Suprapubic skin (tissue), 4 donors: ENCODE measurements around the gene SLC9A9. TPM values are rescaled to one million over a fixed set of nuclear protein-coding genes. Genes with fewer than 3 reads are reported as not detected.
"Not testable (repeated sequence)": the region's sequence is repeated elsewhere in the genome, so short reads cannot be mapped to it uniquely, and the experiment has no call there.

Source experiments
- DNase-seq, 2 donors: peaks; one replicate each; pipeline ENCODE4 v3.0.0-alpha.2; 2019; ENCODE audit warnings: low spot score in 2 of 2
- H3K27ac ChIP-seq: fragments of 200-600 bp; sonication (generic); one replicate; pipeline ENCODE4 v1.5.1; 2019
- H3K27me3 ChIP-seq: fragments of 200-600 bp; sonication (generic); one replicate; pipeline ENCODE4 v1.5.1; 2019
- H3K36me3 ChIP-seq: fragments of 200-600 bp; sonication (generic); one replicate; pipeline ENCODE4 v1.5.1; 2019
- H3K4me1 ChIP-seq: fragments of 200-600 bp; sonication (generic); one replicate; pipeline ENCODE4 v1.5.1; 2019
- H3K4me3 ChIP-seq: fragments of 200-600 bp; sonication (generic); one replicate; pipeline ENCODE4 v1.5.1; 2019; ENCODE audit warnings: mild to moderate bottlenecking
- H3K9me3 ChIP-seq: fragments of 200-600 bp; sonication (generic); one replicate; pipeline ENCODE4 v1.5.1; 2019
- CTCF ChIP-seq, 2 donors: fragments of 200-600 bp in 1 of 2; fragments of 450-650 bp in 1 of 2; sonication (generic) in 1 of 2; IDR thresholded peaks; one replicate each; pipeline ENCODE4 v1.5.1; 2016 to 2019; ENCODE audit warnings: antibody characterized with exemption in 2 of 2, mild to moderate bottlenecking in 1 of 2, moderate library complexity in 1 of 2
- EP300 ChIP-seq: sonication (generic); formaldehyde crosslinking; IDR thresholded peaks from one replicate; pipeline ENCODE4 v1.6.1; 2017; ENCODE audit warnings: antibody characterized with exemption
- POLR2A ChIP-seq, 2 donors: fragments of 450-650 bp; IDR thresholded peaks; one replicate each; pipeline ENCODE4 v1.6.1; 2017; ENCODE audit warnings: antibody characterized with exemption in 2 of 2, mild to moderate bottlenecking in 2 of 2, moderate library complexity in 2 of 2
- POLR2AphosphoS5 ChIP-seq, 3 donors: sonication (generic); formaldehyde crosslinking; IDR thresholded peaks; one replicate each; pipeline ENCODE4 v1.6.1; 2017; ENCODE audit warnings: antibody characterized with exemption in 3 of 3
- WGBS: methylation state at CpG from one replicate; pipeline ENCODE4 v1.1.5; 2018; 5-methylcytosine and 5-hydroxymethylcytosine counted together
- total RNA-seq, 4 donors: library from RNA; depleted of rRNA; stranded (reverse); fragments of >200 nt; gene quantifications; one replicate each; pipeline ENCODE4 v1.1.0, GENCODE V29; 2016

The SLC9A9 gene
- total RNA-seq, 4 donors from 2014 or later = 16.6 to 51.0 (median 30.0) TPM

- H3K9me3 ChIP-seq = no peaks in the 10 kb centered on the region
- no peak overlapping the region for H3K4me3 ChIP-seq
- no peak for TF ChIP-seq EP300
Observed at GRCh38 chr3:143888166-143888565, 39.9 kb upstream of the SLC9A9 start.

GRCh38 chr3:143885780-143886427 lies 37.6 kb upstream of the SLC9A9 start:
- Histone ChIP-seq H3K27ac (no peak overlapping the region), H3K4me1 (no peaks in the 10 kb centered on the region), H3K36me3 (no peaks in the 10 kb centered on the region), H3K27me3 (no peaks in the 10 kb centered on the region), H3K4me3 (no peak overlapping the region), H3K9me3 (no peaks in the 10 kb centered on the region)
- no peak for DNase-seq
- WGBS = 100% methylated on average over 1 of the region's 1 CpG
- TF ChIP-seq POLR2AphosphoS5 (IDR thresholded peaks at IDR 0.05) (no peak), CTCF (IDR thresholded peaks at IDR 0.05) (peak; percentile 12 to 57)

More at GRCh38 chr3:143888166-143888565, 39.9 kb upstream of the SLC9A9 start:
- WGBS = 75% methylated on average over 2 of the region's 2 CpGs
- Histone ChIP-seq H3K4me1 (no peaks in the 10 kb centered on the region), H3K27me3 (no peaks in the 10 kb centered on the region), H3K27ac (no peak overlapping the region), H3K36me3 (no peaks in the 10 kb centered on the region)
- no peak for DNase-seq

GRCh38 chr3:143884861-143885260 lies 36.6 kb upstream of the SLC9A9 start:
- H3K36me3 ChIP-seq = no peaks in the 10 kb centered on the region
- WGBS = 79% methylated on average over 3 of the region's 3 CpGs
- H3K4me3 ChIP-seq = no peak overlapping the region
- H3K9me3 ChIP-seq = no peaks in the 10 kb centered on the region
- no peak for DNase-seq
- H3K27ac ChIP-seq = no peak overlapping the region
- no peaks in the 10 kb centered on the region for H3K4me1 ChIP-seq
- TF ChIP-seq CTCF (IDR thresholded peaks at IDR 0.05) = no peak
- no peak for TF ChIP-seq POLR2AphosphoS5 (IDR thresholded peaks at IDR 0.05)
- TF ChIP-seq POLR2A (IDR thresholded peaks at IDR 0.05) = no peak
- TF ChIP-seq EP300 = no peak
- no peaks in the 10 kb centered on the region for H3K27me3 ChIP-seq

- Histone ChIP-seq H3K9me3 (no peaks in the 10 kb centered on the region), H3K4me3 (no peak overlapping the region), H3K27ac (no peak overlapping the region), H3K27me3 (no peaks in the 10 kb centered on the region), H3K36me3 (no peaks in the 10 kb centered on the region), H3K4me1 (no peaks in the 10 kb centered on the region)
- TF ChIP-seq POLR2A (IDR thresholded peaks at IDR 0.05) (no peak), POLR2AphosphoS5 (IDR thresholded peaks at IDR 0.05) (no peak), EP300 (no peak)
- WGBS = 64% methylated on average over 3 of the region's 3 CpGs
- DNase-seq = no peak
Observed at GRCh38 chr3:143883151-143883550, 34.9 kb upstream of the SLC9A9 start.

GRCh38 chr3:143881095-143881494 lies 32.8 kb upstream of the SLC9A9 start:
- TF ChIP-seq POLR2AphosphoS5 (IDR thresholded peaks at IDR 0.05) (no peak), POLR2A (IDR thresholded peaks at IDR 0.05) (no peak), CTCF (IDR thresholded peaks at IDR 0.05) (no peak), EP300 (no peak)
- no peaks in the 10 kb centered on the region for H3K4me1 ChIP-seq
- H3K9me3 ChIP-seq = no peaks in the 10 kb centered on the region
- no peaks in the 10 kb centered on the region for H3K36me3 ChIP-seq
- no peaks in the 10 kb centered on the region for H3K27me3 ChIP-seq
- 84% methylated on average over 3 of the region's 3 CpGs for WGBS
- no peak overlapping the region for H3K27ac ChIP-seq
- H3K4me3 ChIP-seq = no peak overlapping the region
- DNase-seq = no peak

GRCh38 chr3:143875546-143875945 lies 27.3 kb upstream of the SLC9A9 start:
- Histone ChIP-seq H3K27me3 (no peaks in the 10 kb centered on the region), H3K9me3 (no peaks in the 10 kb centered on the region), H3K36me3 (no peaks in the 10 kb centered on the region), H3K27ac (no peak overlapping the region), H3K4me3 (no peak overlapping the region), H3K4me1 (no peaks in the 10 kb centered on the region)
- TF ChIP-seq CTCF (IDR thresholded peaks at IDR 0.05) (no peak), POLR2A (IDR thresholded peaks at IDR 0.05) (no peak), EP300 (no peak), POLR2AphosphoS5 (IDR thresholded peaks at IDR 0.05) (no peak)
- no peak for DNase-seq

- not testable (repeated sequence) for H3K4me3 ChIP-seq, H3K4me1 ChIP-seq, DNase-seq, H3K36me3 ChIP-seq, H3K9me3 ChIP-seq, H3K27me3 ChIP-seq, H3K27ac ChIP-seq
- 88% methylated on average over 5 of the region's 5 CpGs for WGBS
Observed at GRCh38 chr3:143873553-143873952, 25.3 kb upstream of the SLC9A9 start.
